GM21717 (cell line): Measurements from ENCODE around the gene RAVER2.
"Not testable (repeated sequence)": the region's sequence is repeated elsewhere in the genome, so short reads cannot be mapped to it uniquely, and the experiment has no call there.

Experiments used
- ATAC-seq: cut with Tn5 transposase; IDR thresholded peaks from one replicate; pipeline ENCODE4 v1.9.1; 2021; ENCODE audit warnings: mild to moderate bottlenecking, moderate library complexity; ENCODE audit not compliant: unreplicated experiment

RAVER2 gene

GRCh38 chr1:64744492-64745180 lies at the start of gene RAVER2:
RAVER2 (plus strand) TSS chr1:64745075; CDS start chr1:64745173, 98 bp downstream.
- no peak for ATAC-seq

DNA sequence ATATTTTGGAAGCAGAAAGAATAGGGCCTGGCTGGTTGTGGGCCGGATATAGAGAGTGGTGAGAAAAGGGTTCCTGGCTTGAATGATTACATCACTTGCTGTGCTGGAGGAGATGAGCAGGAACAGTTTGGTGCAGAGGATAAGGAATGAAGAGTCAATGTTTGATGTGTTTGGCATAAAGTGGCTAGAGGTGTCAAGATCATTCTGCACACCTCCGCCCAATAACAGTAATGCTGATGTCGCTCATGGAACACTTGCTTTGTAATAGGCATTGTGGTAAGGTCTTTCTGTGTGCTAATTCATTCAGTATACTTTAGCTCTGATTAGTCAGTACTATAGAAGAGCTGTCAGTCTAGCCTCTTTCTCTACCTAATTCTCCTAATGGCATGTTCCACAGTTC lies 48.0 kb upstream of the RAVER2 start:
- ATAC-seq, result no peak

- ATAC-seq, result no peak
Measured at GRCh38 chr1:64699327-64699726, 45.5 kb upstream of the RAVER2 start.

DNA sequence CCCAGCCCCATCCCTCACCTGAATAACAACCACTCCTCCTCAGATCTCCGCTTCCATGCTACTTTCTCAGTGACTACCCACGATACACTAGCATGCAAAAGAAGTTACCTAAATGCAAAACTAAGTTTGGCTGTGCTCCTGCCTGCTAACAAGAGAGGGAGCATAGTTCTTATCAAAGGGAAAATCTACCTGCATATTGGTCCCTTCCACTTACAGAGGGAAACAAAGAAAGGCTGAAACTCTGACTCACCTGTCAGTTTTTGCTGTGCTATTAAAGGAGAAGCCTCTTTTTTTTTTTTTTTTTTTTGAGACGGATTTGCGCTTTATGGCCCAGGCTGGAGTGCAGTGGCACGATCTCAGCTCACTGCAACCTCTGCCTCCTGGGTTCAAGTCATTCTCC lies 43.8 kb upstream of the RAVER2 start:
- ATAC-seq, result no peak

- ATAC-seq, result no peak
Measured at GRCh38 chr1:64701886-64702285, 43.0 kb upstream of the RAVER2 start.

- ATAC-seq, result not testable (repeated sequence)
Measured at GRCh38 chr1:64702670-64703069, 42.2 kb upstream of the RAVER2 start.

- ATAC-seq, result no peak
Measured at GRCh38 chr1:64703600-64703999, 41.3 kb upstream of the RAVER2 start.

- ATAC-seq, result no peak
Measured at GRCh38 chr1:64705591-64705990, 39.3 kb upstream of the RAVER2 start.

- no peak for ATAC-seq
Measured at GRCh38 chr1:64711266-64711665, 33.6 kb upstream of the RAVER2 start.

DNA sequence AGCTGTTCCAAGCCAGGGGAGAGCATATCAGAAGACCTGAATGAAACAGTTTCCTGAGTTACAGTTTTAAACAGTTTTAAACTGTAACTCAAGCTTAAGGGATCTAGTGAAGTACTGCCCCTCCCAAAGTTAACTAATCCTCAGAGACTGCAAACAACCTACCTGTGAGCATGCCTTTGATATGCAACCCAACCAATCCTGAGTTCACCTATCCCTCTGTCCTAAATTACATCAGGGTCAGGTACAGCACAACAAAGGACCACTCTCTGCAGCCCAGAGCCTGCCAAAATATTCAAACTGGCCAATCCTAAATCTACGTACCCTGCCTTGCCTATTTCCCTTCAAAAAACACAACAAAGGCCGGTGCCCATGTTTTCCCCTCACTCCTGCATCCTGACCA lies 32.8 kb upstream of the RAVER2 start:
- no peak for ATAC-seq

GRCh38 chr1:64715186-64715585 lies 29.7 kb upstream of the RAVER2 start:
- no peak for ATAC-seq

- ATAC-seq, result no peak
Measured at GRCh38 chr1:64721135-64721534, 23.7 kb upstream of the RAVER2 start.

DNA sequence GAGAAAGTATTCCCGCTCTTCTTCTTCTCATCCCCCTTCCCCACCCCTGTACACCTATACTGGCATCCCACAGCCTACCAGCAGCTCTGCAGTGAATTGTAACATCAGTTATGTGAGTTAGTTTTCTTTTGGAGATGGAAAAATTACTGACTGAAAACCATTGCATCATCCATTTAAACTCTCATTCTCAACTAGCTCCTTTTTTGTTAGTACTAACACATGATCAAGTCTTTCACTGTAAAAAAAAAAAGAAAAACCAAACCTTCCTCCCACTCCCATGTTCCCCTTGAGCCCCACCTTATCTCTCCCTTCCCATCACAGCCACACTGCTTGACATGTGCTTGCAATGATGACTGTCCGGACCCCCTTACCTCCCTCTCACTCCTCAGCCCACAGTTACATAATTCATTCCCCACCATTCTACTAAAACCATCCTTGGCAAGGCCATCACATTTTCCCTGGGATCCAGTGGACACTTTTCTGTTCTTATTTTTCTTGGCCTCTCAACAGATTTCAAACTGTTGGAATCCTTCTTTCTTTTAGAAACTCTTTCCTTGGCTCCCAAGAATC lies 23.2 kb upstream of the RAVER2 start:
- no peak for ATAC-seq

- no peak for ATAC-seq
Measured at GRCh38 chr1:64727861-64728260, 17.0 kb upstream of the RAVER2 start.

DNA sequence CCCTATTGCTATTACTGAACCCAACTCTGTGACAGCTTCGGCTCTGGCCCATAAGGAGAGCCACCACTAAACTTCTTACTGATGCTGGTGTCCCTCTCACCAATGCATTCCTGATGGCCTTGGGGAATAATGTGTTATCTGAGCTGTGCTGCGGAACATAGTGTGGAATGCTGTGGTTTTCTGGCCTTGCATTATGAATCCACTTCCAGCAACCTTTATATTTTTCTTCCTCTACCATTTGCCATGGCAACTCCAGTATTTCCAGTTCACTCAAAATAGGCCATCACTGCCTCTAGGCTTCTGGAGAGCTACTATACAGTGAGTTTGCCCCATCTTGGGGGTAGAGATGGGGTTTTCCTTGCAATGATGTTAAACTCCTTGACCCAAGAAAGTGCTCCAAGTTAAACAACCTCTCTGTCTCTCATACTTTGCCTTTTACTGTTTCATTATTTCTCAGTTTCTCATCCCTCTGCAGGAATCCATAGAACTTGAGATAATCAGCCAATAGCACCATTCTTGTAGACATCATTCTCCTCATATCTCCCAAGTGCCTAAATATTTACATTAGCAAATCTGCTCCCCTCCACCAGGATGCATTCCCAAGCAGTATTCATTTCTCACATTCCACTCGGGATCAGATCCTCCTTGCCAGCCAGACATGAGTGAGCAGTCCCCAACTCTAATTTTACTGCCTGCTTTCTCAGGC lies 11.1 kb upstream of the RAVER2 start:
- no peak for ATAC-seq

- no peak for ATAC-seq
Measured at GRCh38 chr1:64734287-64734652, 10.6 kb upstream of the RAVER2 start.

GRCh38 chr1:64740687-64741086 lies 4.2 kb upstream of the RAVER2 start:
- not testable (repeated sequence) for ATAC-seq

- ATAC-seq, result no peak
Measured at GRCh38 chr1:64743954-64744491, 852 bp upstream of the RAVER2 start.

DNA sequence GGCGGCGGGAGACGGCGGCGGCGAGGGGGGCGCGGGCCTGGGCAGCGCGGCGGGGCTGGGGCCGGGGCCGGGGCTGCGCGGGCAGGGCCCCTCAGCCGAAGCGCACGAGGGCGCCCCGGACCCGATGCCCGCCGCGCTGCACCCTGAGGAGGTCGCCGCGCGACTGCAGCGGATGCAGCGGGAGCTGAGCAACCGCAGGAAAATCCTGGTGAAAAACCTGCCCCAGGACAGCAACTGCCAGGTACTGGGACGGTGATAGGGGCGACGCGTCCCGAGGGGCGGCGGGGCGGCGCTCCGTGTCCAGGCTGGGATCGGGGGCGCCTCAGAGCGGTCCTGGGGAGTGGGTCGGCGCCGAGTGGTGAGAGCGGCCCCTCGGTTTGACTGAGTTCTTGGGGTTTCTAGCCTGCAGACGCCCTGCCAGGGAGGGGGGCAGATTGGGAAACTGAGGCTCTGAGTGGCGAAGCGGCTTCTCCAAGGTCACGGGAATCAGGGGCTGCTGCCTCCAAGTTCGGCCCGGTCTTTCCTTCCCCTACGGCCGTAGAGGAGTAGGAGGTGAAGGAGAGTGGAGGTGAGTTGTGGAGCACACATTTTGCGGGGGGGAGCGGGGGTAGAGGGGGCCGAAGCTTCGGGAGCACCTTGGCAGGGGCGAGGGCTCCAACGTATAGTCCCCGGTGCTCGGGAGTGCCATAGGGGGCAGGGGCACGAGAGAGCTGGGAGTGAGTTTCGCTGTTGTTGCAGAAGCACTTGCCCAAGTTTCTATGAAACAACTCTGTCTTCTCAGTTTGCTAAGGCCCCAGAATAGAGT lies 508 bp downstream of the RAVER2 start:
- no peak for ATAC-seq

- no peak for ATAC-seq
Measured at GRCh38 chr1:64745986-64746940, 1.4 kb downstream of the RAVER2 start.
